SH-SY5Y (cell line): ENCODE results near the gene OBP2A.

Source experiments
- GATA2 ChIP-seq: IDR thresholded peaks from 2 replicates; pipeline ENCODE4 v1.6.1; 2011; ENCODE audit warnings: mild to moderate bottlenecking, low read depth, low read length
- GATA3 ChIP-seq: IDR thresholded peaks from 2 replicates; pipeline ENCODE4 v1.6.1; 2011; ENCODE audit warnings: low read depth, mild to moderate bottlenecking, low read length, moderate library complexity

GRCh38 chr9:135555910-135556309, 10.0 kb downstream of the OBP2A start:
- no peak for TF ChIP-seq GATA3
- no peak for TF ChIP-seq GATA2
